Hepatocyte (in vitro differentiated cells): ENCODE results near the gene POMP. TPM values are rescaled to one million over a fixed set of nuclear protein-coding genes. Genes with fewer than 3 reads are reported as not detected.

Source experiments
- DNase-seq: peaks from one replicate; pipeline ENCODE4 v3.0.0-alpha.2; 2016; ENCODE audit warnings: low spot score
- H2AFZ ChIP-seq: fragments of 200-600 bp; sonication (generic); 2 replicates; pipeline ENCODE4 v1.6.0; 2016; ENCODE audit warnings: antibody characterized with exemption, mild to moderate bottlenecking
- H3K27ac ChIP-seq: fragments of 200-600 bp; sonication (generic); 2 replicates; pipeline ENCODE4 v1.5.1; 2016; ENCODE audit warnings: mild to moderate bottlenecking
- H3K27me3 ChIP-seq: fragments of 200-600 bp; sonication (generic); 2 replicates; pipeline ENCODE4 v1.6.1; 2016
- H3K36me3 ChIP-seq: fragments of 200-600 bp; sonication (generic); replicated peaks from 2 replicates; pipeline ENCODE4 v1.5.1; 2016; ENCODE audit warnings: low read depth; ENCODE audit not compliant: insufficient read depth
- H3K4me1 ChIP-seq: fragments of 200-600 bp; sonication (generic); 2 replicates; pipeline ENCODE4 v1.5.1; 2016; ENCODE audit warnings: mild to moderate bottlenecking, moderate library complexity; ENCODE audit not compliant: insufficient read depth
- H3K4me2 ChIP-seq: fragments of 200-600 bp; sonication (generic); 2 replicates; pipeline ENCODE4 v1.6.0; 2016
- H3K4me3 ChIP-seq: fragments of 200-600 bp; sonication (generic); 2 replicates; pipeline ENCODE4 v1.5.1; 2016; ENCODE audit warnings: mild to moderate bottlenecking
- H3K79me2 ChIP-seq: fragments of 200-600 bp; sonication (generic); 2 replicates; pipeline ENCODE4 v1.6.0; 2017; ENCODE audit warnings: mild to moderate bottlenecking
- H3K9me2 ChIP-seq: fragments of 200-600 bp; sonication (generic); replicated peaks from 2 replicates; pipeline ENCODE4 v1.6.0; 2017; ENCODE audit warnings: mild to moderate bottlenecking; ENCODE audit not compliant: insufficient read depth
- H3K9me3 ChIP-seq: fragments of 200-600 bp; sonication (generic); 2 replicates; pipeline ENCODE4 v1.5.1; 2016; ENCODE audit warnings: low read depth, mild to moderate bottlenecking
- H4K20me1 ChIP-seq: fragments of 200-600 bp; sonication (generic); 2 replicates; pipeline ENCODE4 v1.6.0; 2016; ENCODE audit warnings: mild to moderate bottlenecking; ENCODE audit not compliant: insufficient read depth, poor library complexity, severe bottlenecking
- EZH2 ChIP-seq: fragments of 200-600 bp; sonication (generic); IDR thresholded peaks from 2 replicates; pipeline ENCODE4 v1.6.1; 2016; ENCODE audit warnings: antibody characterized with exemption, mild to moderate bottlenecking, borderline replicate concordance
- EZH2phosphoT487 ChIP-seq: fragments of 200-600 bp; sonication (generic); IDR thresholded peaks from one replicate; pipeline ENCODE4 v1.6.1; 2018; ENCODE audit warnings: antibody characterized with exemption, mild to moderate bottlenecking, low read depth, moderate library complexity; ENCODE audit not compliant: unreplicated experiment, severe bottlenecking
- WGBS: methylation state at CpG from one replicate; pipeline ENCODE4 v1.1.6; 2016; ENCODE audit warnings: low lambda C conversion rate; ENCODE audit errors: missing lambda C conversion rate; 5-methylcytosine and 5-hydroxymethylcytosine counted together
- polyA plus RNA-seq: library from polyadenylated mRNA; unstranded; fragments of >200 nt; fragmentation: Nextera tagmentation; extraction: Ambion mirVana; gene quantifications from 2 replicates; pipeline ENCODE4 v1.2.1, GENCODE V29; 2016
- total RNA-seq: library from RNA; depleted of rRNA; stranded (reverse); fragments of >200 nt; gene quantifications from 2 replicates; pipeline ENCODE4 v1.2.3, GENCODE V29; 2014
- TF ChIP-seq, protein P1 (sequence below): fragments of 200-600 bp; sonication (generic); IDR thresholded peaks from 2 replicates; pipeline ENCODE4 v1.5.1; 2016; ENCODE audit warnings: antibody characterized with exemption, mild to moderate bottlenecking; ENCODE audit not compliant: poor library complexity

POMP gene
- total and polyA plus RNA-seq, 2 experiments from 2014 or later: 88.1 to 198 TPM

DNA sequence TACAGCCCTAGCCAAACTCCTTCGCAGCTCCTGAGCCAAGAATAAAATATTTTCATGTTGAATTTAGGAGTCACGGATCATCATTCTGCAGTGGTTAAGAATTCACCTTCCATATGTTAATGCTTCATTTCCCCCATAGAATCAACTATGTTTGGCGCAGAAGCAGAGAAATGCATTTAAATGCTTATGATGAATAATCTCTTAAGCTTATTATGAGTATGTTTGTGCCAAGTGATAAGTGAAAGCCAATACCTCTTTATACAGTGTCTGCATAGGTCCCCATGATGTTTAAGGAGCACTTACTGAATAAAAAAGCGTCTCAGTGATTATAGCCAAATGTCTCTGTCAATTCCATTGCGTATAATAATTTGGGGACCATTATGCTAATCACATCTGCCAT lies 32.7 kb upstream of the POMP start:
- no peak for TF ChIP-seq EZH2phosphoT487
- TF ChIP-seq, protein P1, sequence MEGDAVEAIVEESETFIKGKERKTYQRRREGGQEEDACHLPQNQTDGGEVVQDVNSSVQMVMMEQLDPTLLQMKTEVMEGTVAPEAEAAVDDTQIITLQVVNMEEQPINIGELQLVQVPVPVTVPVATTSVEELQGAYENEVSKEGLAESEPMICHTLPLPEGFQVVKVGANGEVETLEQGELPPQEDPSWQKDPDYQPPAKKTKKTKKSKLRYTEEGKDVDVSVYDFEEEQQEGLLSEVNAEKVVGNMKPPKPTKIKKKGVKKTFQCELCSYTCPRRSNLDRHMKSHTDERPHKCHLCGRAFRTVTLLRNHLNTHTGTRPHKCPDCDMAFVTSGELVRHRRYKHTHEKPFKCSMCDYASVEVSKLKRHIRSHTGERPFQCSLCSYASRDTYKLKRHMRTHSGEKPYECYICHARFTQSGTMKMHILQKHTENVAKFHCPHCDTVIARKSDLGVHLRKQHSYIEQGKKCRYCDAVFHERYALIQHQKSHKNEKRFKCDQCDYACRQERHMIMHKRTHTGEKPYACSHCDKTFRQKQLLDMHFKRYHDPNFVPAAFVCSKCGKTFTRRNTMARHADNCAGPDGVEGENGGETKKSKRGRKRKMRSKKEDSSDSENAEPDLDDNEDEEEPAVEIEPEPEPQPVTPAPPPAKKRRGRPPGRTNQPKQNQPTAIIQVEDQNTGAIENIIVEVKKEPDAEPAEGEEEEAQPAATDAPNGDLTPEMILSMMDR: no peak
- no peak for TF ChIP-seq EZH2
- no peaks in the 10 kb centered on the region for H3K36me3 ChIP-seq
- H3K4me1 ChIP-seq: no peaks in the 10 kb centered on the region
- H3K9me3 ChIP-seq: no peaks in the 10 kb centered on the region
- H2AFZ ChIP-seq: no peak overlapping the region
- no peak for DNase-seq
- H3K79me2 ChIP-seq: no peaks in the 10 kb centered on the region
- no peak overlapping the region for H3K4me2 ChIP-seq
- H3K9me2 ChIP-seq: no peaks in the 10 kb centered on the region
- no peaks in the 10 kb centered on the region for H3K27me3 ChIP-seq
- no peak overlapping the region for H3K27ac ChIP-seq
- H3K4me3 ChIP-seq: no peak overlapping the region
- no peaks in the 10 kb centered on the region for H4K20me1 ChIP-seq
- WGBS: 79% methylated on average over 5 of the region's 5 CpGs

DNA sequence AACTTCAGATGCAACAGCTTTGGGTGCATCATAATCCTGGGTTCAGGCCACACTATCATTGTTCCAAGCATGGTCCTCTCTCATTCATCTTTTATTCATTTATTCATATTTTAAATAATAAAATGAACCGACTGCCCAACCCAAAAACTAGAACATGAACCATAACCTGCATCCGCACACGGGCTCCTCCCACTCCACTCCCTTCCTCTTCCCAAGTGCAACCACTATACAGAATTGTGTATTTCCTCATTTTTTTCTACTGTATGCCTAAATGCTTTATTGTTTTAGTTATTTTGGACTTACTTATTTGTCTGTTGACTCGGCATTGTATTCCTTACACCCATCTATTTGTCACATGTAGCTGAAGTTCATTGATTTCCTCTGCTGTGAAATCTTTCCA lies 30.7 kb upstream of the POMP start:
- Histone ChIP-seq H3K36me3 (no peaks in the 10 kb centered on the region), H3K4me3 (no peak overlapping the region), H4K20me1 (no peaks in the 10 kb centered on the region), H3K27me3 (no peaks in the 10 kb centered on the region), H3K9me3 (no peaks in the 10 kb centered on the region), H3K4me2 (no peak overlapping the region), H2AFZ (no peak overlapping the region), H3K27ac (no peak overlapping the region), H3K79me2 (no peaks in the 10 kb centered on the region), H3K4me1 (no peaks in the 10 kb centered on the region), H3K9me2 (no peaks in the 10 kb centered on the region)
- no peak for DNase-seq
- 91% methylated on average over 4 of the region's 4 CpGs for WGBS
- TF ChIP-seq EZH2: no peak
- TF ChIP-seq, protein P1: no peak
- TF ChIP-seq EZH2phosphoT487: no peak

DNA sequence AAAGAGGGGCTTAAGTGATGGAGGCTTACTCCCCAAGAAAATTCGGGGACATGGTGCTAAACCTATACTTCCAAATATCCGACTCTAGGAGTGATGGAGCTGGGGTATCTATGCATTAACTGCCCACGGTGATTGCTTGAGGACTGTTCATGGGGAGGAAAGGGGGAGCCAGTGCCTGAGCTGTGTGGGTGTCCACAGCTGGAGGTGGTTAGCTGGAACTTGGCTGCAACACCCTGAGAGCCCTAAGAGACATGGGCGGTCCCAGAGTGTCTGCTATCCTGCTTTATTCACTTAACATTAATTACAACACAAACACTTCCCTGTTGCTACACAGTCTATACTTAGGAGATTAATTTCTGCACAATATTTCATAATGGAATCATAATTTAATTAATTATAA lies 28.1 kb upstream of the POMP start:
- Histone ChIP-seq H3K27me3 (no peaks in the 10 kb centered on the region), H3K9me2 (no peaks in the 10 kb centered on the region), H3K79me2 (no peaks in the 10 kb centered on the region), H3K4me1 (no peaks in the 10 kb centered on the region), H3K27ac (no peak overlapping the region), H4K20me1 (no peaks in the 10 kb centered on the region), H3K4me3 (no peak overlapping the region), H3K36me3 (no peaks in the 10 kb centered on the region), H3K4me2 (no peak overlapping the region), H3K9me3 (no peaks in the 10 kb centered on the region), H2AFZ (no peak overlapping the region)
- TF ChIP-seq EZH2phosphoT487 (no peak), EZH2 (no peak)
- TF ChIP-seq, protein P1: no peak
- no peak for DNase-seq
- 95% methylated on average over 4 of the region's 4 CpGs for WGBS

DNA sequence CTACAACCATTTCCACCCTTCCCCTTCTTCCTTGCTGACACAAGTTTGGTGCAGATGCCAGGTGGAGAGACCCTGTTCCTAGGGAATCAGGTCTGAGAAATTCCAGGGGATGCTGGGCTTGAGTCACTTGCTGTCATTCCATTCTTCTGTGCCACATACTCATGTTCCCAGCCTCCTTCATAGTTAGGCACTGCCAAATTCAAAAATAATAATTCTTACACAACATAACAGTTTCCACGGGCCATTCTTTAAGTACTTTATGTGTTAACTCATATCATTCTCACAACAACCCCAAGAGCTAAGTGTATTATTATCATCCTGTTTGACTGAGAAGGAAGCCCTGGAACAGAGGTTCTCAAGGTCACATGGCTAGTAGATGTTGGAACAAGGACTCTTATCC lies 27.1 kb upstream of the POMP start:
- Histone ChIP-seq H3K4me1 (no peaks in the 10 kb centered on the region), H3K79me2 (no peaks in the 10 kb centered on the region), H2AFZ (no peak overlapping the region), H3K9me3 (no peaks in the 10 kb centered on the region), H3K9me2 (no peaks in the 10 kb centered on the region), H3K27me3 (no peaks in the 10 kb centered on the region), H3K4me3 (no peak overlapping the region), H4K20me1 (no peaks in the 10 kb centered on the region), H3K4me2 (no peak overlapping the region), H3K27ac (no peak overlapping the region), H3K36me3 (no peaks in the 10 kb centered on the region)
- DNase-seq: no peak
- TF ChIP-seq EZH2 (no peak), EZH2phosphoT487 (no peak)
- TF ChIP-seq, protein P1: no peak
- WGBS: 85% methylated on average over 1 of the region's 1 CpG
